AG08395 (cell line): ENCODE results near the gene NCK2.

ENCODE experiments used
- DNase-seq: peaks from one replicate; pipeline ENCODE4 v3.0.0; 2012; ENCODE audit warnings: mixed read lengths, low spot score

Gene NCK2

GRCh38 chr2:105744909-105745853 is at the start of gene NCK2:
Gene NCK2 (plus strand): TSS chr2:105744912. CDS start chr2:105855064, 110,152 bp downstream.
- DNase-seq: peak; percentile 29

- no peak for DNase-seq
These were observed 46.8 kb upstream of the NCK2 start for GRCh38 chr2:105697781-105698449.

- no peak for DNase-seq
These were observed 45.9 kb upstream of the NCK2 start for GRCh38 chr2:105698820-105699219.

- DNase-seq: no peak
These were observed 43.7 kb upstream of the NCK2 start for GRCh38 chr2:105701042-105701441.

GRCh38 chr2:105708697-105709096 is 36.0 kb upstream of the NCK2 start:
- no peak for DNase-seq

- no peak for DNase-seq
These were observed 33.3 kb upstream of the NCK2 start for GRCh38 chr2:105711394-105711793.

GRCh38 chr2:105712166-105712915 is 32.4 kb upstream of the NCK2 start:
- DNase-seq: no peak

GRCh38 chr2:105712981-105713596 is 31.6 kb upstream of the NCK2 start:
- DNase-seq: peak; percentile 38

GRCh38 chr2:105714141-105714540 is 30.6 kb upstream of the NCK2 start:
- DNase-seq: no peak

GRCh38 chr2:105718846-105719481 is 25.7 kb upstream of the NCK2 start:
- no peak for DNase-seq

GRCh38 chr2:105721991-105722511 is 22.7 kb upstream of the NCK2 start:
- no peak for DNase-seq

GRCh38 chr2:105722726-105723297 is 21.9 kb upstream of the NCK2 start:
- no peak for DNase-seq

GRCh38 chr2:105723431-105723830 is 21.3 kb upstream of the NCK2 start:
- no peak for DNase-seq

- DNase-seq: no peak
These were observed 19.3 kb upstream of the NCK2 start for GRCh38 chr2:105725388-105725787.

- no peak for DNase-seq
These were observed 14.5 kb upstream of the NCK2 start for GRCh38 chr2:105730170-105730569.

GRCh38 chr2:105731511-105731910 is 13.2 kb upstream of the NCK2 start:
- no peak for DNase-seq

GRCh38 chr2:105732101-105732500 is 12.6 kb upstream of the NCK2 start:
- DNase-seq: no peak

- DNase-seq: no peak
These were observed 11.6 kb upstream of the NCK2 start for GRCh38 chr2:105732955-105733607.

- no peak for DNase-seq
These were observed 10.8 kb upstream of the NCK2 start for GRCh38 chr2:105733875-105734274.

GRCh38 chr2:105734762-105735538 is 9.8 kb upstream of the NCK2 start:
- DNase-seq: peak; percentile 73
